Mammary epithelial cell (primary cell): ENCODE results near the gene AFAP1L2.
A peak's percentile ranks its signal among the peaks of the same experiment; 100 is the strongest.

Experiments
- CTCF ChIP-seq, 2 donors: IDR thresholded peaks in 1 of 2; conservative IDR thresholded peaks in 1 of 2; 2 replicates each; pipeline ENCODE4 v1.5.1; 2011 to 2012; ENCODE audit warnings: inconsistent platforms in 2 of 2, low read length in 2 of 2, mild to moderate bottlenecking in 2 of 2, control low read depth in 1 of 2, low read depth in 1 of 2; ENCODE audit not compliant: insufficient read depth in 1 of 2; ENCODE audit errors: extremely low read depth in 1 of 2
- EZH2 ChIP-seq: IDR thresholded peaks from 2 replicates; pipeline ENCODE4 v1.6.1; 2012; ENCODE audit warnings: low read length, inconsistent platforms, borderline replicate concordance

DNA sequence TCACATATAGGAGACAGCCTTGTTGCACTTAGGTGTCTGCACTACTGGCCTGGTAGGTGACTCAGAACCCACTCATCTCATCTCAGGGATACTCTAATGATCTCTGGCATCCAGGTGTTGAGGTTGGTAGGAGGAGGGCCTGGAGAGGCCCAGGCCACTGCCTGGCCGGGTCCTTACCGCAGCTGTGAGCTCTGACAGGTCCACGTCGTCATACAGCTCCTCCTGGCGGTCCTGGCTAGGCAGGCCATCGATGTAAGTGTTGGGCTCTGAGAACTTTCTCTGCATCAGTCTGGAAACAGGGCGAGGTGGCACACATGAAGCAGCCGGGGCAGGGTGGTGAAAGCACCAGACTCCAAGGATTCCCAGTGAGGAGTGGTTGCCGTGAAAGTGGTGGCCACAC is 103.1 kb downstream of the AFAP1L2 start:
- TF ChIP-seq EZH2 = no peak
- peak; percentile 32 to 60 for TF ChIP-seq CTCF (conservative IDR thresholded peaks at IDR 0.05 in 1 of 2, IDR thresholded peaks at IDR 0.05 in 1 of 2; ENCODE audit: extremely low read depth in 1 of 2, insufficient read depth in 1 of 2, low read depth in 1 of 2, low read length in 2 of 2)
